Heart left ventricle (tissue), 13 donors: ENCODE results near the gene DLK2.

ENCODE experiments used
- POLR2A ChIP-seq, 2 donors: fragments of 450-650 bp; IDR thresholded peaks; one replicate each; pipeline ENCODE4 v1.6.1; 2017; ENCODE audit warnings: antibody characterized with exemption in 2 of 2, mild to moderate bottlenecking in 2 of 2, moderate library complexity in 2 of 2
- TF ChIP-seq, protein P1 (sequence below), 12 donors: fragments of 200-600 bp; sonication (generic) in 4 of 12; IDR thresholded peaks; one replicate each; pipeline versions ENCODE4 v1.5.0 to v1.8.0; 2018 to 2022; ENCODE audit warnings: antibody characterized with exemption in 12 of 12, mild to moderate bottlenecking in 5 of 12
- donor health status: ischemic (EF 13 %, LVEDD 7.1; RV severe dilation, severe dysfunction).
- donor health status: DM: no; HTN: yes; CAD: no.
- donor health status: DM: no; HTN: no; CAD: no.
- donor health status: ischemic (EF 25% LVEDD 6.9; RV normal size, moderate dysfunction).
- donor health status: ischemic (EF 25% LVEDD 5.7; RV mildly dilated, moderate dysfunction).
- donor health status: ischemic (EF 35%, LVEDD 5.7; RV mildly dilated, moderate dysfunction).
- donor health status: nonischemic (EF 11% LVEDD 7.7; RV severe dilation, severe dysfunction).
- donor health status: DM: yes; HTN: yes; CAD: no.
- donor health status: PGD.
- donor health status: ischemic (EF 29% LVEDD 5.4; RV normal size, mild dysfunction).
- donor health status: nonischemic (EF 23%, LVEDD 6.1; RV moderate dilation, normal function).

DNA sequence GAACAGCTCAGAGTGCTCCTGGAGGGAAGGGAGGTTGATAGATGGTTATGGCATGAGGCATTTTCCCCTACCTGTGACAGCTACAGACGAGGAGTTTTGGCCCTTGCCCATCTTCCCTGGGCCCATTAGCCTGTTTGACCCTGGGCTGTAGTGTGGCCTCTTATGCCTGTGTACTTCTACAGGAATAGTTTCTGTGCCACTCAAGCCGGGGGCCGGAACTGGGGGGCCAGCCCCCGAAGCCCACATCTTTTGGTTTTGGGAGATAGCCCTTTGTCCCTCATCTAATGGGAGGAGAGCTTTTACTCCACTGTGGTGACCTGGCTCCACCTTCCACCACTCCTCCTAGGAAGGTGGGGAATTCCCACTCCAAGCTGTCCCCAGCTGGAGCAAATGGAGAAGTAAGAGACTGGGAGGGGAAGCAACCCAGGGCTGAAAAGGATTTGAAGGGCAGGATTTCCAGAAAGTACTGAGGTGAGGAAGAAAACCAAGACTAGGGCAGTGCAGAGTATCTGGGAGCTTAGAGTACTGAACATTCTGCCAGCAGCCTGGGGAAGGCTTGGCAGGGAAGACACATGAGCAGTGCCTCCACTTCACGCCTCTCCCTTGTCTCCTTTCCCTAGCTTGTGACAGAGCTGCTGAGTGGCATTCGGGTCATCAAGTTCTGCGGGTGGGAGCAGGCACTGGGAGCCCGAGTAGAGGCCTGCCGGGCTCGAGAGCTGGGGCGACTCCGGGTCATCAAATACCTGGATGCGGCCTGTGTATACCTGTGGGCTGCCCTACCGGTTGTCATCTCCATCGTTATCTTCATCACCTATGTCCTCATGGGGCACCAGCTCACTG is 21.1 kb downstream of the DLK2 start:
- TF ChIP-seq, protein P1, sequence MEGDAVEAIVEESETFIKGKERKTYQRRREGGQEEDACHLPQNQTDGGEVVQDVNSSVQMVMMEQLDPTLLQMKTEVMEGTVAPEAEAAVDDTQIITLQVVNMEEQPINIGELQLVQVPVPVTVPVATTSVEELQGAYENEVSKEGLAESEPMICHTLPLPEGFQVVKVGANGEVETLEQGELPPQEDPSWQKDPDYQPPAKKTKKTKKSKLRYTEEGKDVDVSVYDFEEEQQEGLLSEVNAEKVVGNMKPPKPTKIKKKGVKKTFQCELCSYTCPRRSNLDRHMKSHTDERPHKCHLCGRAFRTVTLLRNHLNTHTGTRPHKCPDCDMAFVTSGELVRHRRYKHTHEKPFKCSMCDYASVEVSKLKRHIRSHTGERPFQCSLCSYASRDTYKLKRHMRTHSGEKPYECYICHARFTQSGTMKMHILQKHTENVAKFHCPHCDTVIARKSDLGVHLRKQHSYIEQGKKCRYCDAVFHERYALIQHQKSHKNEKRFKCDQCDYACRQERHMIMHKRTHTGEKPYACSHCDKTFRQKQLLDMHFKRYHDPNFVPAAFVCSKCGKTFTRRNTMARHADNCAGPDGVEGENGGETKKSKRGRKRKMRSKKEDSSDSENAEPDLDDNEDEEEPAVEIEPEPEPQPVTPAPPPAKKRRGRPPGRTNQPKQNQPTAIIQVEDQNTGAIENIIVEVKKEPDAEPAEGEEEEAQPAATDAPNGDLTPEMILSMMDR (IDR thresholded peaks at IDR 0.05) = no peak
- TF ChIP-seq POLR2A (IDR thresholded peaks at IDR 0.05) = no peak
